Uterus (tissue), 4 donors: ENCODE data around the gene PID1. TPM values are rescaled to one million over a fixed set of nuclear protein-coding genes. Genes with fewer than 3 reads are reported as not detected.
A peak's percentile ranks its signal among the peaks of the same experiment; 100 is the strongest.

Source experiments
- DNase-seq, 2 donors: peaks; one replicate each; pipeline ENCODE4 v3.0.0-alpha.2; 2019 to 2020
- H3K27ac ChIP-seq, 2 donors: fragments of 200-600 bp; sonication (generic); 1 replicate in 1 of 2; 2 replicates in 1 of 2; pipeline ENCODE4 v1.5.1; 2016 to 2018
- H3K27me3 ChIP-seq, 2 donors: fragments of 200-600 bp; sonication (generic); one replicate each; pipeline ENCODE4 v1.5.1; 2018 to 2019; ENCODE audit warnings: control low read depth in 1 of 2
- H3K36me3 ChIP-seq, 2 donors: fragments of 200-600 bp; sonication (generic); one replicate each; pipeline ENCODE4 v1.5.1; 2019; ENCODE audit warnings: control low read depth in 1 of 2
- H3K4me1 ChIP-seq, 2 donors: fragments of 200-600 bp; sonication (generic); one replicate each; pipeline ENCODE4 v1.5.1; 2018 to 2019; ENCODE audit warnings: control low read depth in 1 of 2
- H3K4me3 ChIP-seq, 2 donors: fragments of 200-600 bp; sonication (generic); 1 replicate in 1 of 2; 2 replicates in 1 of 2; pipeline ENCODE4 v1.5.1; 2018 to 2019; ENCODE audit warnings: mild to moderate bottlenecking in 1 of 2
- H3K9me3 ChIP-seq, 2 donors: fragments of 200-600 bp; sonication (generic); one replicate each; pipeline ENCODE4 v1.5.1; 2019; ENCODE audit warnings: control low read depth in 1 of 2
- CTCF ChIP-seq, 4 experiments: fragments of 200-600 bp in 2 of 4; fragments of 450-650 bp in 2 of 4; sonication (generic) in 2 of 4; IDR thresholded peaks; one replicate each; pipeline ENCODE4 v1.5.1; 2016 to 2019; ENCODE audit warnings: antibody characterized with exemption in 4 of 4, mild to moderate bottlenecking in 2 of 4, moderate library complexity in 1 of 4
- POLR2A ChIP-seq, 2 donors: fragments of 450-650 bp; IDR thresholded peaks; one replicate each; pipeline ENCODE4 v1.6.1; 2016; ENCODE audit warnings: antibody characterized with exemption in 2 of 2, mild to moderate bottlenecking in 1 of 2, moderate library complexity in 1 of 2
- intact Hi-C: fragments of 100-400 bp; cut with DNase I; formaldehyde crosslinking; loops from one replicate; pipeline ENCODE4 v1.15.1; 2023; ENCODE audit warnings: low total_unique reads
- total RNA-seq, 4 donors: library from RNA; depleted of rRNA in 3 of 4; stranded (reverse); fragments of >200 nt in 3 of 4; gene quantifications; one replicate each; pipeline versions ENCODE4 v1.1.0 to v1.2.4, GENCODE V29; 2014 to 2023
- donor health status: DM: yes; HTN: yes; CAD: no.

The PID1 gene
- total RNA-seq, 4 donors from 2014 or later, result 26.4 to 48.5 (median 37.1) TPM

- intact Hi-C loops, result no loop called here
- Histone ChIP-seq H3K27me3 (no peaks in the 10 kb centered on the region), H3K36me3 (no peaks in the 10 kb centered on the region), H3K4me1 (no peaks in the 10 kb centered on the region), H3K27ac (peak overlapping the region in 1 of 2 donors; percentile 46), H3K9me3 (peaks cover 0 to 5% of the 10 kb centered on the region in 2 donors), H3K4me3 (peak overlapping the region in 1 of 2 donors; percentile 20)
- TF ChIP-seq POLR2A (IDR thresholded peaks at IDR 0.05) (no peak), CTCF (IDR thresholded peaks at IDR 0.05) (no peak)
- DNase-seq, result no peak
These were observed 5.4 kb downstream of the PID1 start for GRCh38 chr2:229265727-229266126.

- intact Hi-C loops, result no loop called here
- Histone ChIP-seq H3K27ac (no peak overlapping the region), H3K9me3 (peaks cover 0 to 5% of the 10 kb centered on the region in 2 donors), H3K4me3 (no peak overlapping the region), H3K36me3 (no peaks in the 10 kb centered on the region), H3K4me1 (no peaks in the 10 kb centered on the region), H3K27me3 (no peaks in the 10 kb centered on the region)
- no peak for TF ChIP-seq CTCF (IDR thresholded peaks at IDR 0.05)
- no peak for TF ChIP-seq POLR2A (IDR thresholded peaks at IDR 0.05)
- no peak for DNase-seq
These were observed 9.5 kb downstream of the PID1 start for GRCh38 chr2:229261599-229261998.

DNA sequence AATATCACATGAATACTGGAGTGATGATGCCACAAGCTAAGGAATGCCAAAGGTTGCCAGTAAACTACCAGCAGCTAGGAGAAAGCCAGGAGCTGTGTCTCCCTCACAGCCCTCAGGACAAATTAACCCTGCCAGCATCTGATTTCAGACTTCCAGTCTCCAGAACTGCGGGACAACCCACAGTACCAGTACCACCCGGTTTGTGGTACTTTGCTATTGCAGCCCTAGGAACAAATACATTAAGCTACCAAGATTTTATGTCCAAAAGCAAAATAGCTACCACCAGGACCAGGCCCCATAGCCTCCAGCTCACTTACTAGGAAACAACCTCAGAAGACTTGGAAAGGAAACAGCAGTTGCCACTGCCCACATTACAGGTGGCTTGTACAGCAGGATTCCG lies 10.0 kb downstream of the PID1 start:
- TF ChIP-seq POLR2A (IDR thresholded peaks at IDR 0.05) (no peak), CTCF (IDR thresholded peaks at IDR 0.05) (no peak)
- no peak overlapping the region for H3K27ac ChIP-seq
- no peaks in the 10 kb centered on the region for H3K27me3 ChIP-seq
- peaks cover 0 to 5% of the 10 kb centered on the region in 2 donors for H3K9me3 ChIP-seq
- H3K4me1 ChIP-seq, result no peaks in the 10 kb centered on the region
- intact Hi-C loops, result no loop called here
- DNase-seq, result no peak
- H3K4me3 ChIP-seq, result no peak overlapping the region
- H3K36me3 ChIP-seq, result no peaks in the 10 kb centered on the region

DNA sequence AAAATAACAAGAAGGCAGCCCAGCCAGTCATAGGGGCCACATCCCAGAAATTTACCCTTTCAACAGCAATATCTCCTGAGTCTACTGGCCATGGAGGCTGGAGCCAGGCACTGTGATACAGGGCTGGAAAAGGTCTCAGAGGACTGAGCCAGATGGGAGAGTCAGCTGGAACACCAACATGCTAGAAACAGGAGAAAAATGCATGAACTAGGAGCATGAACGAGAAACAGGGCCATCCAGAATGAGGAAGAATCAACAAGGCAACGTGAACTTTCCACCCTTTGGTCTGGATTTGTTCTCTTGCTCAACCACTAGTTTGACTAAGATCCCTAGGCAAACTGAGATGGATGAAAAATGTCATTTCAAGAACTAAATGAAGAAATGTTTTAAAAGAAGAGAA lies 13.1 kb downstream of the PID1 start:
- intact Hi-C loops, result no loop called here
- Histone ChIP-seq H3K27ac (no peak overlapping the region), H3K4me1 (no peaks in the 10 kb centered on the region), H3K36me3 (no peaks in the 10 kb centered on the region), H3K27me3 (no peaks in the 10 kb centered on the region), H3K4me3 (no peak overlapping the region), H3K9me3 (peaks cover 0 to 5% of the 10 kb centered on the region in 2 donors)
- TF ChIP-seq POLR2A (IDR thresholded peaks at IDR 0.05) (no peak), CTCF (IDR thresholded peaks at IDR 0.05) (no peak)
- no peak for DNase-seq

DNA sequence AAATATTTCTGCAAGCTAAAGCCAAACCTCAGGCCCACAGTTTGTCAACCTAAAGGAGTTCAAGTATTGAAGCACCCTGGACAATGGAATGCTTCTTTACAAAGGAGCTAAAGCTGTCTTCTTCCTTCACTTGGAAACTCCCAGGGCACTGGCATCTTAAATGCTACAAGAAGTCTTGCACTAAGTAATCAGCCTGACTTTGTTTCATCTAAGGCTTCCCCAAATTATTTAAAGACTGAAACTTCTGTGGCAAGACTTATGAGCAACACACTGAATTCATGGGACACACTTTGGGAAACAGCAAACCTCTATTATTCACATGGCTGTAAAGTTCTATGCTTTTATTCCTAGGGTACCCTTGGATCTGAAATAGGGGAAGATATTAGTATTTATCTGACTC lies 14.7 kb downstream of the PID1 start:
- H3K4me3 ChIP-seq, result no peak overlapping the region
- intact Hi-C loops, result no loop called here
- peaks cover 0 to 5% of the 10 kb centered on the region in 2 donors for H3K9me3 ChIP-seq
- TF ChIP-seq POLR2A (IDR thresholded peaks at IDR 0.05), result no peak
- no peak for TF ChIP-seq CTCF (IDR thresholded peaks at IDR 0.05)
- H3K36me3 ChIP-seq, result no peaks in the 10 kb centered on the region
- H3K27me3 ChIP-seq, result no peaks in the 10 kb centered on the region
- no peak for DNase-seq
- H3K27ac ChIP-seq, result no peak overlapping the region
- H3K4me1 ChIP-seq, result no peaks in the 10 kb centered on the region
